Measurements from ENCODE around the gene ACOT8.

- TF ChIP-seq CTCF (IDR thresholded peaks at IDR 0.05; ENCODE audit: low read depth, low read length, poor library complexity, severe bottlenecking) (no peak), EZH2phosphoT487 (IDR thresholded peaks at IDR 0.05; ENCODE audit: borderline replicate concordance, low read length) (no peak)
Measured at GRCh38 chr20:45836841-45837240, 20.4 kb downstream of the ACOT8 start.

Measured in DOHH2 (cell line).